Activated gamma-delta T cell (primary cell): ENCODE measurements around the gene ELFN1.

ENCODE experiments used
- DNase-seq: peaks from one replicate; lab custom pipeline; 2025; lab: John Stamatoyannopoulos, UW

Gene ELFN1

GRCh38 chr7:1694611-1695511 lies 24.8 kb downstream of the ELFN1 start:
- DNase-seq, result no peak

- no peak for DNase-seq
These were observed 25.9 kb downstream of the ELFN1 start for GRCh38 chr7:1695800-1696454.

GRCh38 chr7:1696671-1697498 lies 26.8 kb downstream of the ELFN1 start:
- DNase-seq, result no peak

- no peak for DNase-seq
These were observed 27.5 kb downstream of the ELFN1 start for GRCh38 chr7:1697499-1698125.

GRCh38 chr7:1698201-1698600 lies 28.1 kb downstream of the ELFN1 start:
- DNase-seq, result no peak

GRCh38 chr7:1698951-1699350 lies 28.9 kb downstream of the ELFN1 start:
- no peak for DNase-seq

GRCh38 chr7:1700086-1700485 lies 30.0 kb downstream of the ELFN1 start:
- no peak for DNase-seq

- no peak for DNase-seq
These were observed 30.7 kb downstream of the ELFN1 start for GRCh38 chr7:1700536-1701333.

- DNase-seq, result no peak
These were observed 32.6 kb downstream of the ELFN1 start for GRCh38 chr7:1702652-1703051.

GRCh38 chr7:1703441-1703840 lies 33.4 kb downstream of the ELFN1 start:
- no peak for DNase-seq

- DNase-seq, result no peak
These were observed 34.1 kb downstream of the ELFN1 start for GRCh38 chr7:1703871-1704810.

- DNase-seq, result no peak
These were observed 35.0 kb downstream of the ELFN1 start for GRCh38 chr7:1704811-1705738.

GRCh38 chr7:1705856-1706255 lies 35.8 kb downstream of the ELFN1 start:
- DNase-seq, result no peak

GRCh38 chr7:1706381-1706720 lies 36.3 kb downstream of the ELFN1 start:
- DNase-seq, result no peak

- DNase-seq, result no peak
These were observed 36.9 kb downstream of the ELFN1 start for GRCh38 chr7:1706721-1707613.

GRCh38 chr7:1707756-1708595 lies 37.9 kb downstream of the ELFN1 start:
- no peak for DNase-seq
